Fibroblast of pulmonary artery (primary cell): ENCODE data around the gene CMSS1.

Source experiments
- DNase-seq: peaks from one replicate; pipeline ENCODE4 v3.0.0-alpha.2; 2010; ENCODE audit warnings: low read depth
- H3K4me3 ChIP-seq: replicated peaks from 2 replicates; pipeline ENCODE4 v1.5.1; 2011; ENCODE audit warnings: low read depth, mild to moderate bottlenecking, control low read depth, low read length, moderate library complexity
- CTCF ChIP-seq: IDR thresholded peaks from 2 replicates; pipeline ENCODE4 v1.5.1; 2011; ENCODE audit warnings: mild to moderate bottlenecking, control low read depth, low read length, inconsistent platforms; ENCODE audit errors: missing control alignments

Gene CMSS1

GRCh38 chr3:100209948-100210771 lies 392.5 kb downstream of the CMSS1 start:
- TF ChIP-seq CTCF: no peak
- DNase-seq: peak; percentile 16
- no peak overlapping the region for H3K4me3 ChIP-seq

GRCh38 chr3:100210772-100211135 lies 393.1 kb downstream of the CMSS1 start:
- DNase-seq: peak; percentile 89
- H3K4me3 ChIP-seq: no peak overlapping the region
- no peak for TF ChIP-seq CTCF

- peak; percentile 28 for DNase-seq
- no peak for TF ChIP-seq CTCF
- H3K4me3 ChIP-seq: no peak overlapping the region
These were observed 396.4 kb downstream of the CMSS1 start for GRCh38 chr3:100213891-100214573.

- no peak for DNase-seq
- H3K4me3 ChIP-seq: no peak overlapping the region
- no peak for TF ChIP-seq CTCF
These were observed 396.9 kb downstream of the CMSS1 start for GRCh38 chr3:100214574-100214964.

- no peak overlapping the region for H3K4me3 ChIP-seq
- TF ChIP-seq CTCF: no peak
- DNase-seq: no peak
These were observed 399.1 kb downstream of the CMSS1 start for GRCh38 chr3:100216713-100217112.

- no peak overlapping the region for H3K4me3 ChIP-seq
- DNase-seq: no peak
- no peak for TF ChIP-seq CTCF
These were observed 403.5 kb downstream of the CMSS1 start for GRCh38 chr3:100221159-100221558.
